ENCODE results near the gene APBA1. TPM values are rescaled to one million over a fixed set of nuclear protein-coding genes. Genes with fewer than 3 reads are reported as not detected.

APBA1 gene
- total RNA-seq, 1 experiment from 2014 or later, result 0.05 TPM

DNA sequence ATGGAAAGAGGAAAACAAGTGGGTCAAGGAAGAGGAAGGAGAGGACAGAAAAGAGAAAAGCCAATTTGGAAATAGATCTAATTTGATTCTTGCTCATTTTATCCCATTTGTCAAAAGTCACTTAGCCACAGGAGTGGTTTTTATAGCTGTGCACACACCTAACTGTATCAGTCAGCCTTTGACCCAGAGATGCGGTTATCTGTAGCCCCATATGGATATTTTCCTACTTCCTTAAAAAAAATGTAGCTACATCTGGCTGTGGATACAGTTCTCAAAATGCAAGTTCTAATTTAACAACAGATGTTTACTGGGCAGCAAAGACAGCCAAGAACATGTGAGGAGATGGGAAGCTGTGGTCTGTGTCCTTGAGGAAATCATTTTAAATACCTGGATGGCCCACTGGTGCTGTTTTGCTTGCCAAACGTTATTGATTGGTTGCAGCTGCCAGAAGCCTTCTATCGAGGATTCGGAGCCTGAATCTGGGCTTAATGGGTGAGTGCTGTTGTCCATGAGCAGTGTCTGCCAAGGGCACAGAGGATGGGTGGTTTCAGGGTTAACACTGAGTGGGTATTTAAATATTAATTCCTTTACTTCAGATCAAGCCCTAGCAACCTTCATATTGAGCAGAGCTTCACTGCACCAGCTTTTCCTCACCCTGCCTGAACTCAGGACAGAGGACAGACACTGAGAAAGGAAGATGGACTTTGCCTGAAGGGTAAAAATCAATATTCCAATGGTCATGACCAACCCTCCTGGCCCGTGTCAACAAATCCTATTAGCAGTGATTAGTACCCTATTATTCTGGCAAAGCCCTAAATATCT, 92.2 kb downstream of the APBA1 start:
- Histone ChIP-seq H3K36me3 (ENCODE audit: control insufficient read depth, insufficient read depth, low read length) (no peaks in the 10 kb centered on the region), H3K4me1 (ENCODE audit: control insufficient read depth, insufficient read depth, low read length) (no peaks in the 10 kb centered on the region), H3K4me3 (ENCODE audit: low read depth in 2 of 2, low read length in 2 of 2) (no peak overlapping the region), H3K27ac (ENCODE audit: low read length) (no peak overlapping the region), H3K9me3 (ENCODE audit: control insufficient read depth, insufficient read depth, low read depth, low read length) (no peaks in the 10 kb centered on the region), H3K27me3 (ENCODE audit: control insufficient read depth, insufficient read depth, low read length) (no peaks in the 10 kb centered on the region)
- ATAC-seq (no peak), DNase-seq (ENCODE audit: low read depth, low spot score) (no peak)
- in situ Hi-C loops (cut with HindIII; ENCODE audit: low pct_unique_long_range_greater_than_20kb, low sequenced_read_pairs), result no loop called here
- CTCF ChIA-PET, result no interaction called here
- TF ChIP-seq TCF7L2 (IDR thresholded peaks at IDR 0.05; ENCODE audit: low read depth, low read length) (no peak), POLR2AphosphoS5 (IDR thresholded peaks at IDR 0.05; ENCODE audit: low read depth, low read length) (no peak), SIN3A (IDR thresholded peaks at IDR 0.05; ENCODE audit: borderline replicate concordance, insufficient read depth, low read depth, low read length) (no peak)
- TF ChIP-seq, protein P1, sequence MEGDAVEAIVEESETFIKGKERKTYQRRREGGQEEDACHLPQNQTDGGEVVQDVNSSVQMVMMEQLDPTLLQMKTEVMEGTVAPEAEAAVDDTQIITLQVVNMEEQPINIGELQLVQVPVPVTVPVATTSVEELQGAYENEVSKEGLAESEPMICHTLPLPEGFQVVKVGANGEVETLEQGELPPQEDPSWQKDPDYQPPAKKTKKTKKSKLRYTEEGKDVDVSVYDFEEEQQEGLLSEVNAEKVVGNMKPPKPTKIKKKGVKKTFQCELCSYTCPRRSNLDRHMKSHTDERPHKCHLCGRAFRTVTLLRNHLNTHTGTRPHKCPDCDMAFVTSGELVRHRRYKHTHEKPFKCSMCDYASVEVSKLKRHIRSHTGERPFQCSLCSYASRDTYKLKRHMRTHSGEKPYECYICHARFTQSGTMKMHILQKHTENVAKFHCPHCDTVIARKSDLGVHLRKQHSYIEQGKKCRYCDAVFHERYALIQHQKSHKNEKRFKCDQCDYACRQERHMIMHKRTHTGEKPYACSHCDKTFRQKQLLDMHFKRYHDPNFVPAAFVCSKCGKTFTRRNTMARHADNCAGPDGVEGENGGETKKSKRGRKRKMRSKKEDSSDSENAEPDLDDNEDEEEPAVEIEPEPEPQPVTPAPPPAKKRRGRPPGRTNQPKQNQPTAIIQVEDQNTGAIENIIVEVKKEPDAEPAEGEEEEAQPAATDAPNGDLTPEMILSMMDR (IDR thresholded peaks at IDR 0.05), result no peak
- TF ChIP-seq, protein P2, sequence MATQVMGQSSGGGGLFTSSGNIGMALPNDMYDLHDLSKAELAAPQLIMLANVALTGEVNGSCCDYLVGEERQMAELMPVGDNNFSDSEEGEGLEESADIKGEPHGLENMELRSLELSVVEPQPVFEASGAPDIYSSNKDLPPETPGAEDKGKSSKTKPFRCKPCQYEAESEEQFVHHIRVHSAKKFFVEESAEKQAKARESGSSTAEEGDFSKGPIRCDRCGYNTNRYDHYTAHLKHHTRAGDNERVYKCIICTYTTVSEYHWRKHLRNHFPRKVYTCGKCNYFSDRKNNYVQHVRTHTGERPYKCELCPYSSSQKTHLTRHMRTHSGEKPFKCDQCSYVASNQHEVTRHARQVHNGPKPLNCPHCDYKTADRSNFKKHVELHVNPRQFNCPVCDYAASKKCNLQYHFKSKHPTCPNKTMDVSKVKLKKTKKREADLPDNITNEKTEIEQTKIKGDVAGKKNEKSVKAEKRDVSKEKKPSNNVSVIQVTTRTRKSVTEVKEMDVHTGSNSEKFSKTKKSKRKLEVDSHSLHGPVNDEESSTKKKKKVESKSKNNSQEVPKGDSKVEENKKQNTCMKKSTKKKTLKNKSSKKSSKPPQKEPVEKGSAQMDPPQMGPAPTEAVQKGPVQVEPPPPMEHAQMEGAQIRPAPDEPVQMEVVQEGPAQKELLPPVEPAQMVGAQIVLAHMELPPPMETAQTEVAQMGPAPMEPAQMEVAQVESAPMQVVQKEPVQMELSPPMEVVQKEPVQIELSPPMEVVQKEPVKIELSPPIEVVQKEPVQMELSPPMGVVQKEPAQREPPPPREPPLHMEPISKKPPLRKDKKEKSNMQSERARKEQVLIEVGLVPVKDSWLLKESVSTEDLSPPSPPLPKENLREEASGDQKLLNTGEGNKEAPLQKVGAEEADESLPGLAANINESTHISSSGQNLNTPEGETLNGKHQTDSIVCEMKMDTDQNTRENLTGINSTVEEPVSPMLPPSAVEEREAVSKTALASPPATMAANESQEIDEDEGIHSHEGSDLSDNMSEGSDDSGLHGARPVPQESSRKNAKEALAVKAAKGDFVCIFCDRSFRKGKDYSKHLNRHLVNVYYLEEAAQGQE (IDR thresholded peaks at IDR 0.05; ENCODE audit: insufficient read depth in 1 of 2, low read depth in 2 of 2, low read length in 1 of 2), result no peak
- BruUV-seq (replicated peaks), result no TSS peak
- intact Hi-C loops (cut with micrococcal nuclease; ENCODE audit: unreplicated experiment), result no loop called here
- POLR2A ChIA-PET, result no interaction called here

DNA sequence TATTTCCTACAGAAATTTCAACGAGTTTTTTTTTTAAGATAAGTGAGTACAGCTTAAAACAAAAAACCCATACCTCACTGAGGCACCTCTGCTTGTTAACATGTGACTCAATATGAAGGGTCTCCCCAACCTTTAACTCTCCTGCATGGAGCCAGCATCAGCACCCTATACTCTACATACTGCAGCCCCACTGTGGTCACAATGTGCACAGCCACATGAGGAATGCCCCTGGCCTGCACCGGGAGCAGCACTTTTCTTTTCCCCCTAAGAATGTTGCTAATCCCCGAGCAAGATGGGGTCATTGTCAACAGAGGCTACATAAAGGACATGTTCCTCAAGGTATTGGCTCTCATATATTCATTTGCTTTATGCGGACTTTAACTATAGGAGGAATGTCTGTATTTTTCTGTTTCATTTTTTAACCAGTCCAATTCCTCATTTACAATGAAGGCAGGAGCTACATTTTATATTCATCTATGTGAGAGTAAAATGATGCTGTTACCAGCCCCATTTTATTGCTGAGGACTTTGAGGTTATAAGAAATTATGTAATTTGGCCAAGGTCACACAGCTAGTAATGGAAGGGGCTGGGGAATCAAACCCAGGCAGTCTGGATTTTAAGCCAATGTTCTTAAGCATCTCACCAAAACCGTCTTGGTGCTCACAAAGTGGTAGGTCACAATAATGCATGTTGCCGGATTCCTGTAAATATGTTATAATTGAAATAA, 93.0 kb downstream of the APBA1 start:
- POLR2A ChIA-PET, result no interaction called here

More for the DNA sequence above, 93.0 kb downstream of the APBA1 start:
- no peaks in the 10 kb centered on the region for H3K27me3 ChIP-seq (ENCODE audit: control insufficient read depth, insufficient read depth, low read length)
- CTCF ChIA-PET, result no interaction called here
- H3K4me1 ChIP-seq (ENCODE audit: control insufficient read depth, insufficient read depth, low read length), result no peaks in the 10 kb centered on the region
- BruUV-seq (replicated peaks), result no TSS peak
- H3K36me3 ChIP-seq (ENCODE audit: control insufficient read depth, insufficient read depth, low read length), result no peaks in the 10 kb centered on the region
- in situ Hi-C loops (cut with HindIII; ENCODE audit: low pct_unique_long_range_greater_than_20kb, low sequenced_read_pairs), result no loop called here
- ATAC-seq, result no peak
- no peak overlapping the region for H3K27ac ChIP-seq (ENCODE audit: low read length)
- intact Hi-C loops (cut with micrococcal nuclease; ENCODE audit: unreplicated experiment), result no loop called here
- TF ChIP-seq POLR2AphosphoS5 (IDR thresholded peaks at IDR 0.05; ENCODE audit: low read depth, low read length), result no peak
- TF ChIP-seq SIN3A (IDR thresholded peaks at IDR 0.05; ENCODE audit: borderline replicate concordance, insufficient read depth, low read depth, low read length), result no peak
- TF ChIP-seq, protein P1 (IDR thresholded peaks at IDR 0.05), result no peak
- TF ChIP-seq TCF7L2 (IDR thresholded peaks at IDR 0.05; ENCODE audit: low read depth, low read length), result no peak
- TF ChIP-seq, protein P2 (IDR thresholded peaks at IDR 0.05; ENCODE audit: insufficient read depth in 1 of 2, low read depth in 2 of 2, low read length in 1 of 2), result no peak
- H3K4me3 ChIP-seq (ENCODE audit: low read depth in 2 of 2, low read length in 2 of 2), result no peak overlapping the region
- no peaks in the 10 kb centered on the region for H3K9me3 ChIP-seq (ENCODE audit: control insufficient read depth, insufficient read depth, low read depth, low read length)
- DNase-seq (ENCODE audit: low read depth, low spot score), result no peak
